ENCODE data around the gene DAB1. TPM values are rescaled to one million over a fixed set of nuclear protein-coding genes. Genes with fewer than 3 reads are reported as not detected.

DAB1 gene
- polyA plus RNA-seq, 3 donors, result not detected

- Histone ChIP-seq H3K9ac (ENCODE audit: insufficient read depth, low read length, poor library complexity, severe bottlenecking) (no peak overlapping the region), H3K27me3 (ENCODE audit: control insufficient read depth in 2 of 2, insufficient read depth in 2 of 2, low read length in 2 of 2) (no peaks in the 10 kb centered on the region), H3K79me2 (ENCODE audit: insufficient read depth, low read length) (no peaks in the 10 kb centered on the region), H3K4me2 (replicated peaks; ENCODE audit: extremely low read depth, low read length, poor library complexity, severe bottlenecking) (no peak overlapping the region), H3K27ac (ENCODE audit: low read depth in 1 of 2, low read length in 2 of 2) (no peak overlapping the region), H3K9me3 (replicated peaks in 1 of 2; ENCODE audit: control insufficient read depth in 1 of 2, insufficient read depth in 1 of 2, low read length in 2 of 2) (no peaks in the 10 kb centered on the region), H2AFZ (ENCODE audit: insufficient read depth, low read depth, low read length, poor library complexity, severe bottlenecking) (no peak overlapping the region), H3K4me1 (ENCODE audit: control insufficient read depth in 1 of 2, insufficient read depth in 2 of 2, low read length in 2 of 2) (no peaks in the 10 kb centered on the region), H3K36me3 (replicated peaks in 1 of 2; ENCODE audit: control insufficient read depth in 1 of 2, insufficient read depth in 2 of 2, low read length in 2 of 2) (no peaks in the 10 kb centered on the region), H3K4me3 (replicated peaks in 1 of 3; ENCODE audit: low read depth in 2 of 3, low read length in 3 of 3) (no peak overlapping the region), H4K20me1 (ENCODE audit: insufficient read depth, low read length) (no peaks in the 10 kb centered on the region)
- no peaks in the 10 kb centered on the region for H3K36me3 Mint-ChIP-seq
- H3K9me3 Mint-ChIP-seq, result peaks cover 0 to 8% (median 2%) of the 10 kb centered on the region in 7 donors
- H3K27me3 Mint-ChIP-seq (ENCODE audit: low read depth in 3 of 3), result peaks cover 0 to 4% (median 1%) of the 10 kb centered on the region in 3 donors
- H3K27ac Mint-ChIP-seq, result peak overlapping the region in 1 of 7 donors; percentile 46
- intact Hi-C loops (cut with micrococcal nuclease), result no loop called here
- 92% methylated on average over 14 of the region's 15 CpGs for WGBS (ENCODE audit: insufficient coverage)
- no peaks in the 10 kb centered on the region for H3K4me1 Mint-ChIP-seq
- no peak overlapping the region for H3K4me3 Mint-ChIP-seq
- TF ChIP-seq CTCF (IDR thresholded peaks at IDR 0.05), result no peak
- no peak for DNase-seq
Observed at GRCh38 chr1:57015071-57015470, 408.8 kb downstream of the DAB1 start.

GRCh38 chr1:57013522-57013921 lies 410.3 kb downstream of the DAB1 start:
- no CpG with 5 or more reads among the region's 2 CpGs for WGBS (ENCODE audit: insufficient coverage)
- DNase-seq, result no peak
- Histone ChIP-seq H4K20me1 (ENCODE audit: insufficient read depth, low read length) (no peaks in the 10 kb centered on the region), H3K4me3 (replicated peaks in 1 of 3; ENCODE audit: low read depth in 2 of 3, low read length in 3 of 3) (no peak overlapping the region), H3K9ac (ENCODE audit: insufficient read depth, low read length, poor library complexity, severe bottlenecking) (no peak overlapping the region), H3K79me2 (ENCODE audit: insufficient read depth, low read length) (no peaks in the 10 kb centered on the region), H3K27me3 (ENCODE audit: control insufficient read depth in 2 of 2, insufficient read depth in 2 of 2, low read length in 2 of 2) (no peaks in the 10 kb centered on the region), H2AFZ (ENCODE audit: insufficient read depth, low read depth, low read length, poor library complexity, severe bottlenecking) (no peak overlapping the region), H3K9me3 (replicated peaks in 1 of 2; ENCODE audit: control insufficient read depth in 1 of 2, insufficient read depth in 1 of 2, low read length in 2 of 2) (no peaks in the 10 kb centered on the region), H3K36me3 (replicated peaks in 1 of 2; ENCODE audit: control insufficient read depth in 1 of 2, insufficient read depth in 2 of 2, low read length in 2 of 2) (no peaks in the 10 kb centered on the region), H3K4me1 (ENCODE audit: control insufficient read depth in 1 of 2, insufficient read depth in 2 of 2, low read length in 2 of 2) (no peaks in the 10 kb centered on the region), H3K4me2 (replicated peaks; ENCODE audit: extremely low read depth, low read length, poor library complexity, severe bottlenecking) (no peak overlapping the region), H3K27ac (ENCODE audit: low read depth in 1 of 2, low read length in 2 of 2) (no peak overlapping the region)
- intact Hi-C loops (cut with micrococcal nuclease), result no loop called here
- H3K4me1 Mint-ChIP-seq, result no peaks in the 10 kb centered on the region
- H3K4me3 Mint-ChIP-seq, result no peak overlapping the region
- no peak for TF ChIP-seq CTCF (IDR thresholded peaks at IDR 0.05)
- peaks cover 0 to 8% (median 2%) of the 10 kb centered on the region in 7 donors for H3K9me3 Mint-ChIP-seq
- no peaks in the 10 kb centered on the region for H3K36me3 Mint-ChIP-seq
- H3K27me3 Mint-ChIP-seq (ENCODE audit: low read depth in 3 of 3), result peaks cover 0 to 2% (median 0%) of the 10 kb centered on the region in 3 donors
- H3K27ac Mint-ChIP-seq, result no peak overlapping the region

Data from CD14-positive monocyte (primary cell).